Suppressor macrophage (primary cell): ENCODE data around the gene OPTC.
A peak's percentile ranks its signal among the peaks of the same experiment; 100 is the strongest.
"Not testable (repeated sequence)": the region's sequence is repeated elsewhere in the genome, so short reads cannot be mapped to it uniquely, and the experiment has no call there.

Source experiments
- DNase-seq, 4 experiments: peaks; one replicate each; pipeline ENCODE4 v3.0.0-alpha.2; 2020 to 2022

OPTC gene

GRCh38 chr1:203465948-203466347 is 28.0 kb upstream of the OPTC start:
- DNase-seq, result no peak

DNA sequence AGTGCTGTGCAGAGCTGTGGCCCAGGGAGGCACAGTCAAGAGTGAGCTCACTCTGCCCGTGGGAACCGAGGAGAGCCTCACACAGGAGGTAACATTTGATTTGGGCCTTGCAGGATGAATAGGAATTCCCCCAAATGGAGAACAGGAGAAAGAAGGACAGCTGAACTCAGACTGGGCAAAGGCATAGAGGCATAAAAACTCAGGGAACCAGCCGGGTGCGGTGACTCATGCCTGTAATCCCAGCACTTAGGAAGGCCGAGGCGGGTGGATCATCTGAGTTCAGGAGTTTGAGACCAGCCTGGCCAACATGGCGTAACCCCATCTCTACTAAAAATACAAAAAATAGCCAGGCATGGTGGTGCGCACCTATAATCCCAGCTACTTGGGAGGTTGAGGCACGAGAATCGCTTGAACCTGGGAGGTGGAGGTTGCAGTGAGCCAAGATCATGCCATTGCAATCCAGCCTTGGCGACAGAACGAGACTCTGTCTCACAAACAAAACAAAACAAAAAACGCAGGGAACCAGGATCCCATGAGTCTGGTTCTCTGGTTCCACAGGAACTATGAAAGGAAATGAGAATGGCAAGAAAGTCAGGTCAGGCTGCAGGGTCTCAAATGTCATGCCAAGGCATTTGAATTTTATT is 26.9 kb upstream of the OPTC start:
- DNase-seq, result not testable (repeated sequence)

- no peak for DNase-seq
Measured at GRCh38 chr1:203467550-203467921, 26.4 kb upstream of the OPTC start.

- no peak for DNase-seq
Measured at GRCh38 chr1:203468326-203468725, 25.6 kb upstream of the OPTC start.

DNA sequence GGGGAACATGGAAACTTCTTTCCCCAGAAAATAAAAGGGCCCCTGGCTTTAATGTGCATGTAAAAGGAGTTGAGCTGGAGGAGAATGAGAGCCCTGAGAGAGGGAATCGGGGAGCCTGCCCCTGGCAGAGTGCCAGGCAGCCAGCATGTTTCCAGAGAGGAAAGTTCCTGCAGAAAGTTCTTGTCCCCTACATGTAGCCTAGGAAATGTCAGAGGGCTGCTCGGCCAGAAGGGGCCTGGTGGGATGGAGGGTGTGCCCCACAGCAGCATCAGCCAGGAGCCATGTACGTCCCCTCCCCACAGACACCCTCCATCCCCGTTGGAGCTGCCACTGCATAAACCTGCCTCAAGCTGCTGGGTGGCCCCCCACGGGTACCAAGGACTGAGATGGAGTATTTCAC is 23.7 kb upstream of the OPTC start:
- no peak for DNase-seq

DNA sequence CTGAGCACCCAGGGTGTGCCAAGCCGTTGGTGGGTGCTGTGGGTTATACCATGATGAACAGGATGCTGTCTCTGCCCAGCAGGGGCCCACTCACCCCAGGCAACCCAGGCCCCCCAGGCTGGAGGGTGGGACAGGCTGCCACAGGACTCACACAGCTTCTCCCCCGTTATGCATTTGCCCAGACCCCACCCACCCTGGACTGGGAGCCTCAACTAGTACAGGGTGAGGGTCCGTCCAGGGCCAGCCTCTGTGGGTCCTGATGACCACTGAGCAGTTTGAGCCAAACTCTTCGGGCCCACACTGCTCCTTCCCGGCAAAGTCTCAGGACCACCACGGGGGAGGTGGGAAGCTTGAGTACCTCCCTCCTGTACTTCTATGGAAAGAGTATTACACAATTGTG is 22.1 kb upstream of the OPTC start:
- DNase-seq, result no peak

DNA sequence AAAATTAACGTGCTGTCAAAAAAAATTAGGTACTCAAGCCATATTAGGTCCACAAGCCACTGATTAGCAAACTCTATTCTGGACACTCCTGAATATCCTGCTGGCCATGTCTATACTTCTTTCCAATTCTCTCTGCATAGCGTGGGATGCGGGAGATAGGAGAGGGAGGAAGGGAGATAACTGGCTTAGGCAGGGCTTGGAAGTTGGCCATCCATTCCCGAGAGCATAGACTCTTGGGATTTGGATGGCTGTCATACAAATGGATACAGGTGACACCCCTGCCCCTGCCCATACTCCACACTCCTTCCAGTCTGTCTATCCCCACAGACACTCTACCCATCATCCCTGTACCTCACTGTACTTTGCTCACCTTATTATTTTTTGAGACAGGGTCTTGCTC is 20.7 kb upstream of the OPTC start:
- no peak for DNase-seq

GRCh38 chr1:203473781-203474305 is 20.1 kb upstream of the OPTC start:
- no peak for DNase-seq

DNA sequence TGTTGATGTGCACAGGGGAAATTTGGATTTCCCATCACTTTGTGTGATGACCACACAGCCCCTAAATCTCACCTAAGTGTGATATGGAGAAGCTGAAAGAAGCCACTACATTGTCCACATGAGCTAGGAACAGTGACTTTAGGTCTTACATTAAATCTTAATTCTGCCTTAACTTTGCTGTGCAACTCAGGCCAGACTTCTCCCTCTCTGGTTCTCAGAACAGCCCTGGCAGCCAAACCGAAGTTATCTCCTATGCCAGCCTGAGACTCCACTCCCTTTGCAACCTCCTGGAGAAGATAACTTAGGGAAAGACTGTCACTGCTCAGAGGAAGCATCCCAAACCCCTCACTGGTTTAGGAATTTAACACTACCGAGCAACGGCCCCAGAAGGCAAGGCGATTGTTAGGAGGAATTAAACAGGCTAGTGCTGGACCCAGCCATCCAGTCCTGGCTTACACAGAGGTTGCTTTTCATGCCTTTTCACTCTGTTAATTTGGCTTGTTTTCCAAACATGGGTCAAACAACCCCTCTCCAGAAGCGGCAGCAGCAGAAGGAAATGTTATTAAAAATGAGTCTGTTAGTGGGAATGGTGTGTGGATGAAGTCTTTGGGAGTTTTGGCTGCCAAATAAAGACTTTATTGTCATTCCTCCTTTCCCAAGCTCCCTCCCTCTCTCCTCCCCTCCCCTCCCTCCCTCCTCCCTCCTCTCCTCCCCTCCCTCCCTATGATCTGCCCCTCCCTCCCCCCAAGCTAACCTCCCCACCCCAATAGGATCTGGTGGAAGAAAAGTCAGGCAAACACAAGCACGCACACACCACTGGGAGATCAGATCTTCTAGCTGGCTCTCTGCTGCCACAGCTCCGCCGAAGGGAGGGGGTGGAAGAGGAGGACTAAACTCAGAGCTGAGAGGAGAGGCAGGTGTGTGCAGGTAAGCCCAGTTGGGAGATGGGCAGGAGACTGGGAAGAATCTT is 18.7 kb upstream of the OPTC start, which contains the start of gene PRELP:
TSS of gene PRELP (plus strand) at position 795 of the 970 bp plus-strand sequence. CDS start 7,379 bp downstream, outside the sequence.
- DNase-seq, result no peak

- DNase-seq, result no peak
Measured at GRCh38 chr1:203476216-203476814, 17.6 kb upstream of the OPTC start.

- DNase-seq, result no peak
Measured at GRCh38 chr1:203477748-203478147, 16.2 kb upstream of the OPTC start.

DNA sequence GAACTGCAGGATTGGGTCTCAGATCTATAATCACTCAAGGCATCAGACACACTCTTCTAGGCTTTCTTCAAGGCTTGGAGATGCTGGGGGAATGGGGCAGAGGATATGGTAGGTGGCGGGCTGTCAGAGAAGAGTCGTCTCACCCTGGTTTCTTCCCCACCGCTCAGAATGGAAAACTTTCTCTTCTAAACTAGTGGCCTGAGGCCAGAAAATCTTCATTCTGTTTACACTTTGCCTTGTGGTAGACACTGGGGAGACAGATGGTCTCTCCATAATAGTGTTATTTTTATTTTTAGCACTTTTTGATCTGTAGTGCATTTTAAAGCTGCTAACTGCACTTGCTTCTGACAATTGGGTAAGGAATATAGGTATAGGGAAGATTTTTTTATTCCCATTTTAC is 15.7 kb upstream of the OPTC start:
- no peak for DNase-seq

GRCh38 chr1:203478986-203479385 is 15.0 kb upstream of the OPTC start:
- DNase-seq, result no peak

DNA sequence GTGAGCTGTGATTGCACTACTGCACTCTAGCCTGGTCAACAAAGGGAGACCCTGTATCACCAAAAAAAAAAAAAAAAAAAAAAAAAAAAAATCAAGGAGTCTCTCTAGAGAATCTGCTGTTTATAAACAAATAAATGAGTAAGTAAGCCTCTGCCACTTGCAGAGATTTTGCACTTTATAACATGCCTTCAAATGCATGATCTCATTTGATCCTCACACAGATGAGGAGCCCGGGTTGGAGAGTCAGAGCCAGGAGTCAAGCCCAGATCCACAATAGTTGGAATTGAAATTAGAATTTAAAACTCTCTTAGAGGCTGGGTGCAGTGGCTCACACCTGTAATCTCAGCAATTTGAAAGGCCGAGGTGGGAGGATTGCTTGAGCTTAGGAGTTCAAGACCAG is 14.3 kb upstream of the OPTC start:
- DNase-seq, result no peak

DNA sequence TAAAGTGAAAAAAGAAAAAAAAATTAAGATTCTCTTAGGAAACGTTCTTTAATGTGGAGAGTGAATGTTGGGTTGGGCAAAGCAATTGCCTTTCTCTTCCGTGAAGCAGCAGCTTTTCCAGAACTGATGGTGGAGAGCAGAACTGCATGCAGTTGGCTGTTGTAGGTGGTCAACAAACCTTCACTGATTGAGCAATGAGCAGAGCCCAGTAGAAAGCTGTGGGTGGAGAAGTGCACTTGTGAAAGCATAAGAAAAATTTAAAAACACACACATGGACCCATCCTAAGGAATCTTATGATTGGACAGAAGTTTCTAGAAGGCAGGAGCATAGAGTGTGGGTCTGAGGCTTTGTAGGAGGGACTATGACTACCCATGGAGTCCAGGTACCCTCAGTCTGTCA is 13.9 kb upstream of the OPTC start:
- peak in 3 of 4 experiments; percentile 37 to 55 (median 53) for DNase-seq

- peak in 3 of 4 experiments; percentile 9 to 40 (median 35) for DNase-seq
Measured at GRCh38 chr1:203480525-203481084, 13.3 kb upstream of the OPTC start.

- peak in 2 of 4 experiments; percentile 27 to 35 for DNase-seq
Measured at GRCh38 chr1:203481196-203481595, 12.8 kb upstream of the OPTC start.

DNA sequence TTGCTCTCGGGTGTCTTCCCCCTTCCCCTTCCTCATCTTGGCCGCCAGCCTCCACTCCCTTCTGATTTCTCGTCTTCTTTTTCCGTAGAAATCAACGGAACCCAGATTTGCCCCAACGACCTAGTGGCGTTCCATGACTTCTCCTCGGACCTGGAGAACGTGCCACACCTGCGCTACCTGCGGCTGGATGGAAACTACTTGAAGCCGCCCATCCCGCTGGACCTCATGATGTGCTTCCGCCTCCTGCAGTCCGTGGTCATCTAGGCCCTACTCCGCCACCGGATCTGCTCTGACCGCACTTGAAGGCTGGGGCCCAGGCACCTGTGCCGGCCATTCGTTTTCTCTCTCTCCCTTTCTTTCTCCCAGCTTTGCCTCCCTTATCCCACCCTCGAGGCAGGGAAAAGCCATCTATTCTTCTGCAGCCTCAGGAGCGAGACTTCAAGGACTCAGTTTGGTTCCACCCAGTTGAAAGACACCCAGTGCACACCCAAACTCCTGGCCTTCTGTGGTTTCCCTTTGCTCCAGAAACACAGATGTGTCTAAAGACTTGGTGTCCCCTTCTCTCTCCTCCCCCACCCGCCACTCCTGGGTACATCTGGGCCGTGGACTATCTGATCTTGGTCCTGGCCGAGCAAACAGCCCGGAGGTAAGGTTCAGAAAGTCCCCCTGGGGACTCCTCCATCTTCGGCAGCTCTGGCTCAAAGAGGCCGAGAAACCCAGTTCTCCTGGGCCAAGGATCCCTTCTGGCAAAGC is 7.2 kb upstream of the OPTC start:
- DNase-seq, result no peak

- DNase-seq, result no peak
Measured at GRCh38 chr1:203488539-203488938, 5.4 kb upstream of the OPTC start.

- DNase-seq, result no peak
Measured at GRCh38 chr1:203490607-203491006, 3.3 kb upstream of the OPTC start.

- no peak for DNase-seq
Measured at GRCh38 chr1:203491664-203492063, 2.3 kb upstream of the OPTC start.
